HG03095 (cell line): Measurements from ENCODE around the gene KLF4.

ENCODE experiments used
- ATAC-seq: cut with Tn5 transposase; IDR thresholded peaks from one replicate; pipeline ENCODE4 v1.9.1; 2021; ENCODE audit warnings: moderate library complexity; ENCODE audit not compliant: unreplicated experiment

KLF4 gene

GRCh38 chr9:107488375-107489143, 1.0 kb downstream of the KLF4 start:
- ATAC-seq: no peak

GRCh38 chr9:107487521-107488374, 1.8 kb downstream of the KLF4 start:
- no peak for ATAC-seq

DNA sequence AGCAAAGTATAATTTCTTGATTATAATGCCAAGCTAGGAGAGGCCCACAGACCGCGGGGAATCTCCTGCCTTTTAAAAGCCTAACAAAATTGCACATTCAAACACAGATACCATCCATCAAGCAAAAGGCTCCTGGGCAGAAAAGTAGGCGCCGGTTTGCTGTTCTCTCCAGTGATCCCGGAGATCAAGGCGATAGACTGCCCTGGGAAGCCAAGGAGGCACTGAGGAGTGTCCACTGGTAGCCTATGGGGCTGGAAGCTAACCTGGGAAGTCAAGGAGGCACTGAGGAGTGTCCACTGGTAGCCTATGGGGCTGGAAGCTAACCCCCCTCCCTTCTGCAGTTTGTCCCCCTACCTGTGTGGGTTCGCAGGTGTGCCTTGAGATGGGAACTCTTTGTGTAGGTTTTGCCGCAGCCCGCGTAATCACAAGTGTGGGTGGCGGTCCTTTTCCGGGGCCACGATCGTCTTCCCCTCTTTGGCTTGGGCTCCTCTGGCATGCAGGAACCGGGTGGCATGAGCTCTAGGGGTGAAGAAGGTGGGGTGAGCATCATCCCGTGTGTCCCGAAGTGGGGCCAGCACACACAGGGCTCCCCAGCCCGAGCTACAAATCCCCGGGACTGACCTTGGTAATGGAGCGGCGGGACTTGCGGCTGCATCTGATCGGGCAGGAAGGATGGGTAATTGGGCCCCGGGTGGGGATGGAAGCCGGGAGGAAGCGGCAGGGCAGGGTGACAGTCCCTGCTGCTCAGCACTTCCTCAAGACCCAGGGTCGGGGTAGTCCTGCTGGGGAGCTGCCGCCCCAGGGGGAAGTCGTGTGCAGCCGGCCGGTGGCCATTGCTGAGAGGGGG, 2.7 kb downstream of the KLF4 start:
- no peak for ATAC-seq

DNA sequence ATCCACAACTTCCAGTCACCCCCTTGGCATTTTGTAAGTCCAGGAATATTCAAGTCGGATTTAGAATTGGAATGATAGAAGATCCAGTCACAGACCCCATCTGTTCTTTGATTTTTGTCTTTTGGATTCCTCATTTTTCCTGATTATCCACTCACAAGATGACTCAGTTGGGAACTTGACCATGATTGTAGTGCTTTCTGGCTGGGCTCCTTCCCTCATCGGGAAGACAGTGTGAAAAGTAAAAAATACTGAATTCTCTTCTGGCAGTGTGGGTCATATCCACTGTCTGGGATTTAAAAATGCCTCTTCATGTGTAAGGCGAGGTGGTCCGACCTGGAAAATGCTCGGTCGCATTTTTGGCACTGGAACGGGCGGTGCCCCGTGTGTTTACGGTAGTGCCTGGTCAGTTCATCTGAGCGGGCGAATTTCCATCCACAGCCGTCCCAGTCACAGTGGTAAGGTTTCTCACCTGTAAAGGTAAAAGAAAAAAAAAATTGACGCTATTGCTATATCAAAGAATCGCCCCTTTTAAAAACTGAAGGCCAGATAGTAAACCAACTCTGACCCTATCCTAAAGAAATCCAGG, 4.0 kb downstream of the KLF4 start:
- ATAC-seq: no peak

DNA sequence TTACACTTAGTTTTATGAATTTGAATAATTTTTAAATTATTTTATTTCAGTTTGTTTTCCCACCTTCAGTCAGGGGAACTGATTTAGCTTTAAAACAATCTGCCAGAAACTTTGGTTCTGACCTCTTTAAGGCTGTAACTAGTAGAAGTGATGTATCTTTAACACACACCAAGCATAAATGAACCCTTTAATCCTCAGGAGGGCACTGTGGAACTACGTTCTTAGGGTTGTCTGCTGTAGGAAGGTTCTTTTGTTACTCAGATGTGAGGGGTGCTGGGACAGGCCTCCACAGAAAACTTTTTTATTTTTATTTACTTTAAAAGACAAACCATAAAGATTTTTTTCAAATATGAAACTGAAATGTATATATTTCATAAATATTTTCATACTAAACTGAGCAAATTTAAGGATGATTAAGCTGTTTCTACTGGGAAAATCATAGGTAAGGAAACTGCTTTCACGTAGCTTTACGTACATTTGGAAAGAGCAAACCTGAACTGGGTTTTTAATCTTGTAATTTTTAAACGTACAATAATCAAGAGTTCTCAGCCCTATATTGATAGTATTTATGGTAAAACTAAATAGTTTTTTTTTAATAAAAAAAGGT, 5.3 kb downstream of the KLF4 start:
- no peak for ATAC-seq

- ATAC-seq: no peak
Measured at GRCh38 chr9:107483666-107484065, 5.9 kb downstream of the KLF4 start.

DNA sequence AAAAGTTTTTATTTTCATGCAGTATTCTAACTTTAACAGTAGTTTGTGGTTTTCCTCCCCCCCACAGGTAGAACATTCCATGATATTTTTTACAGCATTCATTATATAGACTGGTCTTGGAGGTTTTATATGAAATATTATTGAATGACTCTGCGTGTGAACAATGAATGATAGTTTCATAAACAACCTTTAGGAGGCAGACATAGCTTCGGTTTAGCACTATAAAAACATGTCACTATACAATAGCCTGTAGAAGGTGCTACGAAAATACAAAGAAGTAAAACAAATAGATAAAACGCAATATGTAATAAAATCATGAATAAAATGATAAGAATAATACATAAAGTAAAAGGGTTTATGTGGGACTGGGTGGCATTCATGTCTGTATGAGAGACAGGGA, 8.5 kb downstream of the KLF4 start:
- no peak for ATAC-seq

DNA sequence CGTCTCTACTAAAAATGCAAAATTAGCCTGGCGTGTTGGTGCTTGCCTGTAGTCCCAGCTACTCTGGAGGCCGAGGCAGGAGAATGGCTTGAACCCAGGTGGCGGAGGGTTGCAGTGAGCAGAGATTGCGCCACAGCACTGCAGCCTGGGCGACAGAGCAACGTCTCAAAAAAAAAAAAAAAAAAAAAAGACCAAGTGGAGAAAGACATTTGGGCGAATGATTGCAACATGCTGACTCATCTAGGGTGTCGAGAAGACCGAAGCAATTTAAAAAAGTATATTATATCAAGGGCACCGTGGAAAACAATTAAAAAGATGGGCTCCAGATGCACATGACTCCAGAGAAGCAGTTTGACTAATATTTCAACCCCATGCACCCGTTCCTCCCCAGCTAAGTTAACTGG, 9.2 kb downstream of the KLF4 start:
- ATAC-seq: no peak

DNA sequence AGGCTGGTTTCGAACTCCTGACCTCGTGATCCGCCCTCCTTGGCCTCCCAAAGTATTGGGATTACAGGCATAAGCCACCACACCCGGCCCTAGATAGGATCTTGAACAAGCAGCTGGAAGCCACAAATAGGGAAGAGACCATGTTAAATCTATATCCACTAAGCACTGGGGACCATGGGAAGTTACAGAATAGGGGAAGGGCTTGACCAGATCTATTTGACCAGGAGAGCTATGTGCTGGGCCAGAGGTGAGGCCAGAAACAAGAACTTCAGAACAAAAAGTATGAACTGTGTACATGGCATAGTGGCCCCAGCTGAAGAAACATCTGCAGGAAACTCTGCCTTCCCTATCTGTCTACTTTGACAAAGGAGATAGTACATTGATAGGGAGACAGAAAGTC, 10.8 kb downstream of the KLF4 start:
- no peak for ATAC-seq

- no peak for ATAC-seq
Measured at GRCh38 chr9:107474124-107474523, 15.4 kb downstream of the KLF4 start.

DNA sequence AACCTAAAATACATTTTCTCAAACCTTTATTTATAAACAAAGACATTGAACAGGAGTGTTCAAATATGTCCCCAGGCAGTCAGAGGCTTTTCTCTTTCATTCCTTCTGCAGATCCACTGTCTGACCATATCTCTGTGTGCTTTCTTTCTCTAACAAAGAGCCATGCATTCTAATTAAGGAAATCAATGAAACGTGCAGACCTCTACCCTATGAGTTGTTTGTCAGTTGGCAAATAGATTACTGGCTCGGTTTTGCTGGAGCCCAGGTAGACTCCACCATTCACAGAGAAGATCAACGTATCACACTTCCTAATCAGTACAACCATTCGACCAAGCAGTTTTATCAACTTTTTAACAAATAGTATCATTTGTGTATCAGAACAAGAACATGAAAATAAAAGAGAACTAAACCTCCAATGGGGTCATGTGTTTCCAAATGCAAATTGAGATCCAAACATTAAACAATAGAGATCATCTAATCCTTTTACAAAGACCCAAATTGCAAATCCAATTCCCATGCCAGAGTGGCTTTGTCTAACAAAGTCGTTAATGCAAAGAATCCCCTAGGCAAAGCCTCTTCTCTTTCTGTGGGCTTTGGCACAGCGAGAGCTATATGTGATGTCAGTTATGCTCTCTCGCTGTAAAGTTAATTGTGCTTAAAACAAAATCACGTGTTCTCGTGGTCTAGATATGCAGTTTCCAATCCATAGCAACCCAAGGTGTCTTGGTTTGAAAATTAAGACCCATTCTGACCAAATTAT, 16.8 kb downstream of the KLF4 start:
- ATAC-seq: no peak

GRCh38 chr9:107471552-107471951, 18.0 kb downstream of the KLF4 start:
- ATAC-seq: no peak

GRCh38 chr9:107467416-107467815, 22.2 kb downstream of the KLF4 start:
- ATAC-seq: no peak

DNA sequence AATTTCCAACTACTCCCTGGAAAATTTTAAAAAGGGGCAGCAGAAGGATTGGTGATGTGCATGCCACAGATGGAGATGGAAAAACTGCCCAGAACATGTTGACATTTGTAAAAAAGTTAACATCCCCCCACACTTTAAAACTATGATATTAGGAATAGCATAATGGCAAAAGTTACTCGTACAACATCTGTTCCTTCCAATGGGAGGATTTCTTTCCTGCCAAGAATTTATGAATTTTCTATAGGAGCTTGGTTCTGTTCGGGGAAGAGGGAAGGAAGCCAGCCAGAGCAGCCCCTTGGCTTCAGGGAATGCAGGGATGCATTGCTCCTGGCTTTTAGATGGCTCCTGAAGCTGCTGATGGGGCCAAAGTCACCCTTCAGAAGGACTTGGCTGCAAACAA, 22.7 kb downstream of the KLF4 start:
- ATAC-seq: no peak

- ATAC-seq: peak; percentile 73
Measured at GRCh38 chr9:107465467-107466451, 23.8 kb downstream of the KLF4 start.

DNA sequence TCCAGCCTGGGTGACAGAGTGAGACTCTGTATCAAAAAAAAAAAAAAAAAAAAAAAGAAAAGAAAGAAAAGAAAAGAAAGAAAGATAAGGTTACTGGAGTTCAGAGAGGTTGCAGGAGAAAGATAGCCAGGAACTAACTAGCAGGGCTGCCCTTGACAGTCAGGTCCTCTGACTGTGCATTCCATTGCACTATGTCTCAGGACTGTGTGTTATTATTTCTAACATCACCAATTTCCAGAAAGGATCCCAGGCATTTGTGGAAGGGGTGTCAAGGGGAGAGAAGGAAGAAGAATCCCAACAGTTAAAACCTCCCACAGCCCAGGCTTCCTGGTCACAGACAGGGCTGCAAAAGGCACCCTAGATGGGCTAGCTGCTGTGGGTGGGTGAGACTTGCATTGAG, 25.1 kb downstream of the KLF4 start:
- ATAC-seq: no peak

DNA sequence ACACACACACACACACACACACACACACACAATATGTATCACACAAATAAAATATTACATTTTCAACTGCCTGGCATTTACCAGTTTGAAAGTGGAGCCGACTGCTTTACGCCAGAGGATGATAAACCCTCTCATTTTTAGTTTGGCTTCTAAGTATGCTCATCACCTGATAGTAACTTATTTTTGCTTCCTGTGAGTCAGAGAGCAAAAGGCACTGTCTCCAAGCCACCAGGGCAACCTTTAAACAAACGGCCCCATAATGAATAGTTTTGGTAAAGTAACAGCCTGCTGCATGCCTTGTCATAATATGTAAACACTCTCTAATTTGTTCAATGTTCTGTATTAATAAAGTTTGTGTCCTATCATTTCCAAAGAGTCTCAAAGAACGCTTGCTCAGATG, 26.9 kb downstream of the KLF4 start:
- no peak for ATAC-seq

DNA sequence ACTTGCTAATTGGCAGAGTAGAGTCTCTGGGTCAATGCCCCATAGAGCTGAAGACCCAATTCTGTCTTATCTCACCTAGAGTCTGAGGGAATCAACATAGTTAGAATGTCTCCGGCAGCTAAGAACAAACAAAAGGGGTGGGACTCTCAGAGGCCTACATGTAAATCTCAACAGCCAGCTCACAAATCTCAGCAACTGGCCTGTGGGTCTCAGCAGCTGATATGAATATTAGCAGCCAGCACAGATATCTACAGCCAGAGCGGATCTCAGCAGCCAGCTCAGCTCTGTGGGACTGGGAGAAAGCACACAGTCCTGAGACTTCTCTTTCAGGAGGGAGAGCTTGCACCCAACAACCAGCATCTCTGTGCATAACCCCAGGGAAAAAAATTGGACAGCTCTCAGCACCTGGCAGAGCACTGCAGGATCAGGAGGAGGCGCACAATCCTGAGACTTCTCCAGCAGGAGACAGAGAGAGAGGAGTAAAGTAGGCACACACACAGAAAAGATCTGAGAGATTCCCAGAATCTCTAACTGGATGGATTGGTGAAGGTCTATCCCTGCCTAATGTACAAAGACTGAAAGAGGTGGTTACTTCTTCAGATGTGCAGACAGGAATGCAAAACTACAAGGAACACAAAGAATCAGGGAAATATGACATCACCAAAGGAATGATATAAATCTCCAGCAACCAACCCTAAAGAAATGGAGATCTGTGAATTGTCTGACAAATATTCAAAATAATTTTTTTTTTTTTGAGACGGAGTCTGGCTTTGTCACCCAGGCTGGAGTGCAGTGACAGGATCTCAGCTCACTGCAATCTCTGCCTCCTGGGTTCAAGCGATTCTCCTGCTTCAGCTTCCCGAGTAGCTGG, 29.2 kb downstream of the KLF4 start:
- no peak for ATAC-seq
